Measurements from ENCODE around the gene FAM13A.

FAM13A gene

DNA sequence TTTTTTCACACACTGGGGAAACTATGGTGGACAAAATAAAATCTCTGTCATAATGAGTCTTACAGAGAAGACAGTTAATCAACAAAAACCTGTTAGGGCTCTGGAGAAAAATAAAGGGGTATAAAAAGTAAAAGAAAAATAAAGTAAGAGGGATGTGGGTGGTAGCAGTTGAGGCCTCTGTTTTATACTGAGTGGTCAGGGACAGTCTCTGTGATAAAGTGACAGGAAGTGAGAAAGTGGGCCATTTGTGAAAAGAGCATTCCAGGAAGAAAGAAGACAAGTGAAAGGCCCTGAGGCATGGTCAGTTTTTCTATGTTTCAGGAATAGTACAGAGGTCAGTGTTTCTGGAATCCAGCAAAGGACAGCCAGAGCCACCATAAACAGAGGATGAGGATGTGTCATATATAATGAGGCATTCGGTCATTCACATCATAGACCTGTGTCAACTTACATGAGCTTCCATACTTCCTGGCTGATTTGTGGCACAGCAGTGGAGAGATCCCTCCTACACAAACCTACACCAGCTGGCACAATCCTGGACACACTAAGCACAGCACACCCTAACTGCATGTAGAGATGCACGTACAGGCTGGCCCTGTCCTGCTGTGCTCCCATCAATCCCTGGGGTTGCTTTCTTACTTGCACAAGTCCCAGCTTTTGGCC is 295.0 kb downstream of the FAM13A start:
- DNase-seq, result no peak

DNA sequence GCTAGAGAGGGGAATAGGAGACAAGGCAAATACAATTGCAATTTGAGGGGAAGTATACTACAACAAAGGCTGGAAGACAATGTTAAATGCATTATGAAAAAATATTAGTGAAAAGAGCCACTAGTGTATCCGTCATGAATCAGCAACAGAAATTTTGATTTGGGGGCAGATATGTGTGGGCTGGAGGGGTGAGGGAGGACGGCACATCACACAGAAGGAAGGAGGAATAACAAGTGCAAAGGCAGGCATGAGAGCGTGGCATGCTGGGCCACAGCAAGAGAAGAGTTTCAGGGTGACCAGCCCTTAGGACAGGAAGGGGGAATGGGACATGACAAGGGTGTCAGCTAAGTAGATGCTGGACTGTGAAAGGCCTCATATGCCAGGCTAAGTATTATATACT is 295.6 kb downstream of the FAM13A start:
- DNase-seq, result no peak

DNA sequence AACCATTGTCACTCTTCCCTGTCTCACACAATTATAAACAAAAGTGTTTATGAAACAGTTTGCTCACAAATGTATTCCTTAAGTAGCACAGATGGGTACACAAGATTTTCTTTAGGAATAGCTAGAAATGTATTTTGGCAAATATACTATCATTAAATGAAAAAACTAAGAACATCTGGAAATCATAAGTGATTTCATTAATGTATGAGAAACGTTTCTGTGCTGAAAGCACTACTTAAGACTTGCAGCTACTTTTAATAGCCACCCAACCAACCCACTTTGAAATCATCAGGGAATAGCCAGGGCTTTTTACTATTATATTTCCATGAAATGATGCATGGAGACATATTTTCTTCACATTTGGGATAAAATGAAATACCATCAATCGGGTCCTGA is 297.1 kb downstream of the FAM13A start:
- DNase-seq, result no peak

DNA sequence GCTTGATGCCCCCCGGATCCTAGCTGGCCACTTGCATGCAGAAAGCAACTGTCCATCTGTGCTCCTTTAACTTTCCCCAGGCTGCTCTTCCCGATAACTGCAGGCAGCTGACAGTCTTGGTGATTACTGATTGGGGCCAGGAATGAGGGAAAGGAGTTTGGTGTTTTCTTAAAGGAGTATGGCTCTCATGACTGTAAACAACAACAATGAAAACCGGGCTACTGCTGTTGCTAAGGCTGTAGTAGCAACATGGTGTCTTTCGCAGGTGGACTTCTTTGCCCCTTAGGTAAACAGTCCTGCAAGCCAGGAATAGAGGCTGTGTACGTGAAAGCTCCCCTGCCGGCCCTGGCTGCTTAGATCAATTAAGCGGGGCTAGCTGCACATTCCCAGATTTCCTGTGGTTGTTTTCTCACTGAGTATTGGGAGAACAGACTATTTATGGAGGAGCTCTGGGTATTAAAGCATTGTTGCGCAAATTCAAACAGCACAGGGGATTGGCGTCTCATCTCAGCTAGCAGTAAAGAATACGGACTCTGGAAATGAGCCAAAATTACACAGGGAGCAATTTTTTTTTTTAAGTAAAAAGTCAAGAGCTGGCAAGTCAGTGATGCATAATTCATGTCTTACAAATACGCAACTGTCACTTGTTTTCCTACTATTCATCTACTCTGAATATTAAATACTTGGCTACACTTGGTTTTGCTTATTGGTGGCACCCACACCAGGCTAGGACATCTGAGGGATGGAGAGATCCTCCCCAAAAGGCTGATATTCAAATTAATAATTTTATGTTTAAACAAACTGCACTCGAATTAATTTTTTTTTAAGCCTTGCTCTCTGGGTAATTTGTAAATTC is 297.7 kb downstream of the FAM13A start:
- no peak for DNase-seq

DNA sequence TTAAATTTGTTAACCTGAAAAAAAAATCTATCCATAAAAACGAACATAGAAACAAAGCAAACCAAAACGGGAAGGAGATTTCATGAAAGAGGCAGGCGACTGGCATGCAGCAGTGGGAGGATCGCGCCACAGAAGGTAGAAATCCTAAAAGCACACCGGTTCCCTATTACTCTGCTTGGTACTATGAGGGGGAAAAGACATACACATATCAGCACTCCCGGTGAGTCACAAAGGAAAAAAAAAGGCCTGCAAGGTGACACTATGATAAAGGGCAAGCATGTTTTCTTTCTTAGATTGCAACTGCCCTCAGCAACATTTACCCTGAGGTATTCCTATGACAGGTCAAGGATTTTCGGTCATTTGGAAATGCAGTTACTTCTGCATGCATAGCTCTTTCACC is 298.7 kb downstream of the FAM13A start:
- no peak for DNase-seq

DNA sequence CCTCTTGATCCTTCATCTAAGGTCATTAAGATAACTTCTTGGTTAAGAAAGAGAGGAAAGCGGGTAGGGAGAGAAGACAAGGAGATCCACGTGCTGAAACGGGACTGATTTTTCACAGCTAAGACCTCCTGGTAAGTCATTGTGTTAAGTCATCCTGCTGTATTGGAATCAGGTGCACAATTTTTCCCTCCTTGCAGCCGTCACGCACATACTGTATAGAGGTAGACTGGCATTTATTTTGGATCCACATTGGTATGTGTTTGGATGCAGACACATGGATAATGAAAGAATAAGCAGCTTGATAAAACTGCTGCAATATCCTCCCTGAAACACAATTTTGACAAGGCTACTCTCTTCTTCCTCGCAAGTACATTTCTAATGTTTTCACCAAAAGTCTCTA is 299.2 kb downstream of the FAM13A start:
- no peak for DNase-seq

DNA sequence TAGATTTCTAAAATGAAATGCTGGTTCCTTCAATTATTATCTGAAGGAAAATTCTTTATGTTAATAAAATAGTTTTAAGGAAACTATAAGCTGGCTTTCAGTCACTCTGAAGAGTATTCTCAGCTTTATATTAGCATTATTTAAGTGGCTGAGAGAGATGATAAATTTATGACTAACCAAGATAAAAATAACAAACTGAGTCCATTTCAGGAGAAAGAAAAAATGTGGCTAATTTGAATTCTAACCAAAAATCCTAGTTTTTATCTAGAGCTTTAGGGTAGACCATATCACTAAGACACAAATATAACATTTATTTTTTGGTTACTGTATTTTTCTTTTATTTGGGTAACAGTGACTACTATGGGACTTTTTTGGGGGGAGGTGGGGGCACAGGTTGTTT is 299.9 kb downstream of the FAM13A start:
- DNase-seq, result no peak

DNA sequence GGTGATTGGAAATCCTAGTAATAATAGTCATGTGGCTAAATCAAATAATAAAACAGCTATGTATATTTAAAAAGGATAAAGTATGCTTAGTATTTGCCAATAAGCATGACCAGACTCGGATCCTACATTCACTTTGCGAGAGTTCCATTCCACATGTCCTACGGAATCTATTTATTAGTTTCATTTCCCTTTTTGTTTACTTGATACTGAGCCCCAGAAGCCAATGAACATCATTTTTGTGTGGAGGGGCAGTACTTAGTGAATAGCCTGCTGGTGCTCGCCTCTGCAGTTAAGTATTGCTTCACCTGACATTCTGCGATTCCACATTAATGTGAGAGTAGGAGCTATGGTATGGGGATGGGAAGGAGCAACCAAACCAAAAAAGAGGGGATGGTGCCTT is 300.8 kb downstream of the FAM13A start:
- DNase-seq, result no peak

DNA sequence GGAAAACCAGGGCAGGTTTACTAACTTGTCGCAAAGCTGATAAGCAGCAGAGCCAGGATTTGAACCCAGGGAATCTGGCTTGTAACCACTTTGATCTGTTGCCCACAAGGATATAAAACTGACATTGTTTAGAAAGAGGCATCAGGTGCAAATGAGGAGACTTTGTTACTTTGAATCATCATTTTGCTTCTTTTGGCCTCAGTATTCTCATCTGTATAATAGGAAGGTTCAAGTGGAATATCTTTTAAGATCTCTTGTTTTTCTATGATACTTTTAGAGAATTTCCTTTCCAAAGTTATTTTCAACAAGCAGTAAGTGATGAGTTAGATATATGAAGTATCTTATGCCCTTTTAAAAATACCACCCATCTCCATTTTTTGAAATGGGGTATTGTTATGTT is 301.5 kb downstream of the FAM13A start:
- no peak for DNase-seq

DNA sequence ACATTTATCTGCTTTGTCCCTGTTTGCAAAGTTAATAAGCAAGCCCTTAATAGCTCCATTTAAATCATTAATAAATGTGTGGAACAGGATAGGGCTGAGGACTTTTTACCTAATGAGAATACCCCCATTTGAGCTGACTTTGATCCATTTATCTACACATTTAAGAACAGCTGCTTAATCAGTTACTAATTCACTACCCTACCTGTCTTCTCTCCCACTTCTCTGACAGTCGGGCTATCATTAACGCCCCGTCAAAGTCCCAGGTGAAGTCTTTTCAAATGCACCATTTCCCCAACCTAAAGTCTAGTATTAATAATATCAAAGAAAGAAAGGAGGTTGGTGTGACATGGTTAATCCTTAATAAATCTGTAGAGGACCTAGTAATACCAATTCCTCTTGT is 302.2 kb downstream of the FAM13A start:
- DNase-seq, result no peak

DNA sequence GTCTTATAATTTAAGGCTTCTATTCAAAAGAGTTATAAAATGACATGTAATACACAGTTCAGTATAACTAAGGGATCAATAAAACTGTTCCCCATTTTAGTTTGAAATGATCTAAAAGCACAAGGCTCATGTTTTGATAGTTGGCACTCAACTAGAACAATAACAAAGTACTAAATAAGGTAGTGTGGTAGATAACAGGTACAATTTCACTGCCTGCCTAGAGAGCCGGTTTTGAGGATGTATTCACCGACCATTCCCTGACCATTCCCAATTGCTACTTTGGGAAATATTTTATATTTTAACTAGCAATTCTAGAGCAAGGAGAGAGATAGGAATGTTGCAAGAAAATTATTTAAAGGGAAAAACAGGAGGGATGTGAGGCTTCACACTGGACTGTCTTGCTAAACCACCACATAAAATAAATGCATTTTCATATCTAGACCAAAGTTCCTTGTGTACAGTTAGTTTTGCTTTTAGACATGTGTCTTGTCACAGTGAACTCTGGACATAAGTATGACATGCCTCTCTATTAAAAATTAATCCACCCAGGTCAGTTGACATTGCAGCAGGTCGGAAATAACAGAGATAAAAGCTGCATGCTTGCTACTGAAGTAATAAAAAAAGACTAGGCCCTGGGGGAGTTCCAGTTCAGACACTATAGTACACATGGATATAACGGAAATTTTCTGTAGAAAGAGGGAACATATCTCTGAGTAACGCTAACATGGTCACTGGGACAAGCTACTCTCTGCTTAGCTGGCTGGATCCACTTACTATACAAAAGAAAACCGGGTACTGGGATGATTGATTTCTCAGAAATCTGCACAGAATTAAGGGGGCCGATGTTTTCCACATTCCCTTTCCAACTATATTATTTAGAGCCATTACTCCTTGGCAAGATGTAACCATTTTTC is 303.1 kb downstream of the FAM13A start:
- no peak for DNase-seq

DNA sequence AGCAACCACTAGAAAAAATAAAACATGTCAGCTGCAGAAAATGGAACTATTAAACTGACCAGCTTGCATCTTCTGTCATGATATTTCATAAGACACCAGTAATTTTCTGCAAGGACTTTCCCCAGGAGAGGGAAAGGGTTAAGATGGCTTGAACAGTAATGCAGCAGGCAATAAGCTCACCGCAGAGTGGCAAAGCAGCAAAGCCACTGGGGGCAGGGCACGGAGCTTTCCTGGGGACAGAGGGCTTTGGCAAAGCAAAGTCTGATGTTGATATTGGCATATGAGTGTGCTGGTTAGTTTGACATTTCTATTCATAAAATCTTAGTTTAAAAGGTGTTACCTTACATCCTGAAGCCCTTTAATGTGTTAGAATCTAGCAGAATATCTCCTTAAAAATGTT is 304.2 kb downstream of the FAM13A start:
- no peak for DNase-seq

DNA sequence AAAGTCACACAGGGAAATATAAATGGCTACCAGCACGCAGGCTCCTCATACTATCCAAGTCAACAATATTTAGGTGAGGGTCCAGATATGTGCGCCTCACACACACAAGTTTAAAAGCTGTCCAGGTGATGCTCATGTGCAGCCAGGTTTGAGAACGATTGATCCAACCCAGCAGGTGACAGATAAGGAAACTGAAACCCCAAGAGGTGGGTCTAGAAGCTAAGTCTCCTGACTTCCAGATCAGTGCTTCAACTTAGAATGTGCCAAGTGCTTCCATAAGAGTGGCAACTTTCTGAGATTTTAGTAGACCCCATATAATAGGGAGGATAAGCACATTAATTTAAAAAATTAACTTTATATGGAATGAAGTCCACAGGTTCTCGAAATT is 304.9 kb downstream of the FAM13A start:
- no peak for DNase-seq

DNA sequence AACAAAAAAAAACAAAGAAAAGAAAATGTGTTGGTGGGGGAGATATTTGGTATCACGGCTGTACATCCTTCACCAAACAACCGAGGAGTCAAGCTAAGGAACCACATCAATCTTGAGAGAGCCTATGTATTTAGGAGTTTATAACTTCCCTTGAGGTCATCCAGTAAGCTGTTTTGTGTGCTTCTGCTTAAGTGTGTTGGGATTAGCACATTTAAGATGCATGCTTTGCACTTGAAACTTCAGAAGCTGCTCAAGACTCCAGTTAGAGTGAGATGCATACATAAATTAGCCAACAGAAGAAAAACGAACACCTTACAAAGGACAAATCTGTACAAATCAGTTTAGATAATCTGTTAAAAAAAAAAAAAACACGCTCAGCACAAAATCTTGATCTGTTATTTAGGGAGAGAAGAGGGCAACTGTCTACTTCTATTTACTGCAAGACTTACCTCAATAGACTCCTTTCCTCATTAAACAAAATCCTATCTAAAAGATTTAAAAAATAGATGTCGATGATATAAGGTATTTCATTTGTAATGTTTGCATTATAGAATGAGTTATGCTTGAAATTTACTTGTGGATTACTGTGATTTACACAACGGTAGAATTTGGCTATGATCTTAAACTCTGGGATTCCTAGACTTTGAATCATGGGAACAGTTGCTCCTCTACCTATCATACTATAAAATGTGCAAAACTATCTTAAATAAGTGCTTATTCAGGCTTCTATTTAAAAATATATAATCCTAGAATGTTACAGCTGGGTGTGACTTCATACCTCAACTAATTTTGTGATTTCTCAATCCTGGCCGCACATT is 305.5 kb downstream of the FAM13A start:
- no peak for DNase-seq

DNA sequence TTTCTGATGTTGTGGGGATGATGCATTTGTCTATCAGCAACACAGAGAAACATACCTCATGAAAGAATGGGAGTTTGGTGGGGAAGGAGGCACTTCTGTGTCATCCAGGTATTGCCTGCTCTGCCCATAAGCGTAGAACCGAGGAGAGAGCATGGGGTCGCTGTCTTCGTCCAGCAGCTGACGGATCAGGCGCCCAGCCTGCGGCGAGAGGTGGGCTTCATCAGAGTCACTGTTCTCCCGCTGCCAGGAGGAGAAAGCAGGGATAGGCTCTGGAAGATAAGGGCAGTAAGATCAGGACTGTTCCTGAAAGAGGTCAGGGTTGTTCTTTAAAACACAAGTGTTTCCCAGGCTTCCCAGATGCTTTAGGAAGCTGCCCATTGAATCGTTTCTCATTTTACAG is 306.6 kb downstream of the FAM13A start:
- DNase-seq, result no peak

DNA sequence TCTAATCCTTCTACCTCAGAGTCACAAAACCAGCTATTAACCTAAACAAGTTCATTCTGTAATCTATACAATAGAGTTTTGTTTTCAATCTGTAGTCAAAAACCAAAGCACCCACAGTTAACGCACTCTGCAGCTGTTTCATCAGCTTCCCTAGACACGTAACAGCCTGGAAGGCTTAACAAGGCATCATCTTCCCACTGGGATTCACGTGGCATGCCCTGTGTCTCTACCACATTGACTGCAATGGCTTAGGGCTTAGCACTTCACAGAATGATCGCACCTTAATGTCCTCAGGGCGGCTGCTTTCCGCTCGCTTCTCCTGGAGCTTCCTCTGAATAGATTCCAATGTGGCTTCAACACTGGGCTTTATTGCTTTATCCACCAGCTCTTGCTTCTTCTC is 309.6 kb downstream of the FAM13A start:
- DNase-seq, result no peak

DNA sequence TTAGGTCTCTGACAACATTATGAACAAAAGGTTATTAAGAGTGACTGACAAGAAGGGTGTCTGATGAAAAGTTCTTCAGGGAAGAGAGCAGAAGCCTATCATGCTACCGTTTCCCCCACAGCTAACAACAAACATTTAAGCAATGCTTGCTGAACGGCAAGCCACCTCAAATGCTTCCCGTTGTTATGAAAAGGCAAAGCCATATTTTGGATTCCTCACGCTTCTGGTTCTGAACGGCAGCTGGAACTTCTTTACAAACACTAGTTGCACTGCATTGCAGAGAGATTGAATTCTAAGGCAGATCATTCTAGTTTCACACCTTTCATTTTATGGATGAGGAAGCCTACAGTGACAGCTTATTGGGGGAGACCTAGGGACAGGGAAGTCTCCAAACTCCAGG is 310.8 kb downstream of the FAM13A start:
- DNase-seq, result no peak

DNA sequence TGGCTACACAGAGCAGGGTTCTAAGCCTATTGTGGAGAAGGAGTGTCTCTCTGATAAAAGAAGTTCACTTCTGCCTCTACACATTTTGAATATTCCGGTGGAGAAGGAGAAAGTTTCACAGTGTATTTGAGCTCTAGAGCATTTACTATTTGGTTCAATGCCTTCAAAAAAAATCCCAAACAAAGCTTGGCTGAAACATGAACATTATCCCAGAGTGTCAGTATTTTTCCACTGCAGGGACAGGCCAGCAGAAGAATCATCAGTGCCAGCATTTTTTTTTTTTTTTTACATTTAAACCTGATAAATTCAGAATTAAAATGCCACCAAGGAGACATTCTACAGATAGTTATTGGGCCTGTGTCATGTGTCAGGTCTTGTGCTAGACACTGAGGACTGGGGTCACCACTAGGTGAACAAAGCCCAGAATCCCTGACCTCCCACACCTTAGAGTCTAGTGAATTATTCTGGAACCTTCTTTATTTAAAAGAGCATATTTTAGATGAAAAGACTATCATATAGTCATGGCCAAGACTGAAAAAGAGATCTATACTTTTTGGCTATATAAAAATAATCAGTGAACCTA is 311.3 kb downstream of the FAM13A start:
- DNase-seq, result no peak

DNA sequence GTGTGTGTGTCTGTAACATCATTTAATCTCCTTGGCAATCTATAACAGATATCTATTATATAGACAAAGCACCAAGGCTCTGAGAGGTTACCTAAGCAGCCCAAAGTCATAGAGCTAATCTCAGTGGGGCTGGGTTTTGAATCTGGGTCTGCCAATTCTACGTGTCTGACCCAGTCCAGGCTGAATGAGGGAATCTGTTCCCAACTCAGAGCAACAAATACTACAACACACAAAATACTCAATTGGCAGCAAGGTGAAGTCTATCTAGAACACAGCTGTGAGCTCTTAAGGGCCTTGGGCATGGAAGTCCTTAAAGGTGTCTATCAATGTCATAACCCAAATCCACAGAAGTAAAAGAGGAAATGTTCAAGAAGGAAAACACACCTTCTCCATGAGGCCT is 311.8 kb downstream of the FAM13A start:
- DNase-seq, result no peak

DNA sequence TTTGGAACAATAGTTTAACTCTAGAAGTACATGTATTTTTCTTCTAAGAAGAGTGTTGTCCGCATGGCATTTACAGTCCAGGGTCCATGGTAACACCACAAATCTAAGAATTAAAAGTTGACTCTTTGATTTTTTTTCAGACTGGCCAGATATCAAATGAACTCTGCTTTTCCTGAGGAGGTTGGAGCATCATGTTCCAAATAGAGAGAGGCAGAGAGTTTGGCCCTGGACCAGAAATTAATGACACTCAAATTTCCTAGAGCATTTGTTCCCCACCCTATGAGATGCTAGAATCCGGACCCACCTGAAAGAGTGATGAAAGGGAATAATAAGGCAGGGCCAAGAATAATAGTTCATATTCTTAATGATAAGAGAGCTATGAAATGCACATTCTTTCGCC is 312.4 kb downstream of the FAM13A start:
- DNase-seq, result no peak

DNA sequence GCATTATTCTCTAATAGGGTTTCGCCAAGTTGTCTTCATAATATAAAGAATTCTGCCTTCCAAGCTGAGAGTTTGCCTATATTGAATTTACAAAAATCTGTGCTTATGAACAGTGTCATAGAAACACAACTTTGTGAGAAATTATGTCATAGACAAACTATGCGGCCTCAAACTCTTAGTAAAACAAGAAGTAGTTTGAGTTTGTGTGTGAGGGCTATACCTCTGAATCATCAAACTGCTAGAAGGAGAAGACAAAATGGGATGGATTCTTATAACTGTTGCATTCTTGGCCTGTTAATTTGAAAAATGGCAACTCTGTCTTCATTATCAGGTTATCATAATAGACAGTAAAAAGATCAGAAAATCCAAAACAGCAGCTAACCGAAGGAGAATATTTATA is 313.3 kb downstream of the FAM13A start:
- DNase-seq, result no peak

DNA sequence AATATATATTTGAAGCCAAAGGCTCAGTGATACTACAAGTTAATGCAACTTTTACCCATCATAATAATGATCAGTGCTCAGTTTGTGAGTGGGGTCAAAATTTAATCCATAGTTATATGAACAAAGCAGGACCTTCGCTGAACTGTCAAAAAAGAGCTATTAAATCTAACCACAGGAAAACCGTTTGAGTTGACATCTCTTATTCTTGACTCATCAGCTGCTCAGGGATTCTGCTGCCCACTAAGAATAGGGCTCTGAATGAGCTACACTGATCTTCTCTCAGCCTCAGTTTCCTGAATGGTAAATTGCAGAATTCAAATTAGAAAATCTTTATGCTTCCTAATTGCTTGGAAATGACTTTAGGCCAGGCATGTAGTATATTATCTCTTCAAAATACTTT is 314.4 kb downstream of the FAM13A start:
- DNase-seq, result no peak
